Endothelial cell of umbilical vein (primary cell): Measurements from ENCODE around the gene ABCA9. TPM values are rescaled to one million over a fixed set of nuclear protein-coding genes. Genes with fewer than 3 reads are reported as not detected.

Source experiments
- BruUV-seq: library from RNA; stranded (reverse); fragments of 400-500 nt; replicated peaks from 2 replicates; lab custom pipeline; 2021; lab: Mats Ljungman, UMichigan
- CTCF ChIA-PET: fragments of 300-600, 350-600 bp; sonication (Branson Sonifier 250); formaldehyde crosslinking; loops from one replicate; lab custom pipeline; 2021; ENCODE audit warnings: antibody characterized with exemption, inconsistent platforms; lab: Charles Lee
- POLR2A ChIA-PET: fragments of 300-600, 350-600 bp; sonication (Branson Sonifier 250); formaldehyde crosslinking; loops from one replicate; lab custom pipeline; 2021; ENCODE audit warnings: antibody characterized with exemption, inconsistent platforms; lab: Charles Lee
- DNase-seq: peaks from one replicate; pipeline ENCODE4 v3.0.0-alpha.2; 2011; ENCODE audit warnings: low read depth, low spot score
- FAIRE-seq: peaks from 2 replicates; lab custom pipeline; 2011; peaks lifted over from hg19 to GRCh38; lab: Jason Lieb, UNC
- H2AFZ ChIP-seq: 2 replicates; pipeline ENCODE4 v1.6.0; 2012; ENCODE audit warnings: low read depth, low read length, control low read depth, inconsistent platforms
- H3K27ac ChIP-seq: 2 replicates; pipeline ENCODE4 v1.5.1; 2011; ENCODE audit warnings: low read depth, mild to moderate bottlenecking, control low read depth, low read length, moderate library complexity; ENCODE audit not compliant: insufficient read depth
- H3K27me3 ChIP-seq, 2 experiments: 2 replicates each; pipeline versions ENCODE4 v1.6.0 to v1.6.1; 2011; ENCODE audit warnings: low read length in 2 of 2, mixed read lengths in 1 of 2; ENCODE audit not compliant: control insufficient read depth in 2 of 2, insufficient read depth in 2 of 2
- H3K36me3 ChIP-seq, 2 experiments: 2 replicates in 1 of 2; 3 replicates in 1 of 2; pipeline ENCODE4 v1.5.1; 2011; ENCODE audit warnings: low read length in 2 of 2, mild to moderate bottlenecking in 1 of 2, moderate library complexity in 1 of 2; ENCODE audit not compliant: control insufficient read depth in 2 of 2, insufficient read depth in 2 of 2; ENCODE audit errors: extremely low read depth in 1 of 2
- H3K4me1 ChIP-seq: 3 replicates; pipeline ENCODE4 v1.5.1; 2011; ENCODE audit warnings: mild to moderate bottlenecking, low read length; ENCODE audit not compliant: control insufficient read depth, insufficient read depth; ENCODE audit errors: extremely low read depth
- H3K4me2 ChIP-seq: 2 replicates; pipeline ENCODE4 v1.6.1; 2011; ENCODE audit warnings: low read length, control low read depth, mixed read lengths; ENCODE audit not compliant: insufficient read depth
- H3K4me3 ChIP-seq, 3 experiments: fragments of 200-600 bp in 1 of 3; sonication (generic), shearing (Covaris generic) in 1 of 3; replicated peaks in 1 of 3; 2 replicates each; pipeline ENCODE4 v1.5.1; 2011 to 2016; ENCODE audit warnings: control low read depth in 3 of 3, low read length in 3 of 3, mild to moderate bottlenecking in 2 of 3, inconsistent platforms in 1 of 3, low read depth in 1 of 3, moderate library complexity in 1 of 3; ENCODE audit not compliant: insufficient read depth in 1 of 3
- H3K79me2 ChIP-seq: 2 replicates; pipeline ENCODE4 v1.6.0; 2012; ENCODE audit warnings: low read length, inconsistent platforms; ENCODE audit not compliant: control insufficient read depth, insufficient read depth
- H3K9ac ChIP-seq: replicated peaks from 2 replicates; pipeline ENCODE3; 2011; ENCODE audit warnings: low read length, control low read depth; ENCODE audit not compliant: insufficient read depth; ENCODE audit errors: extremely low read depth
- H3K9me1 ChIP-seq: replicated peaks from 3 replicates; pipeline ENCODE4 v1.6.0; 2011; ENCODE audit warnings: mild to moderate bottlenecking, low read length; ENCODE audit not compliant: control insufficient read depth, insufficient read depth; ENCODE audit errors: extremely low read depth
- H3K9me3 ChIP-seq: replicated peaks from 2 replicates; pipeline ENCODE4 v1.5.1; 2012; ENCODE audit warnings: low read length, inconsistent platforms; ENCODE audit not compliant: control insufficient read depth, insufficient read depth
- H4K20me1 ChIP-seq: replicated peaks from 2 replicates; pipeline ENCODE3; 2011; ENCODE audit warnings: mild to moderate bottlenecking, low read length; ENCODE audit not compliant: control insufficient read depth, insufficient read depth; ENCODE audit errors: extremely low read depth
- EZH2 ChIP-seq: IDR thresholded peaks from 2 replicates; pipeline ENCODE4 v1.6.1; 2012; ENCODE audit warnings: borderline replicate concordance, low read depth, mild to moderate bottlenecking, moderate library complexity, low read length, inconsistent platforms; ENCODE audit not compliant: severe bottlenecking
- FOS ChIP-seq: IDR thresholded peaks from 2 replicates; pipeline ENCODE4 v1.6.1; 2011; ENCODE audit warnings: mild to moderate bottlenecking, low read length, moderate library complexity, borderline replicate concordance; ENCODE audit not compliant: insufficient read depth
- GATA2 ChIP-seq: IDR thresholded peaks from 2 replicates; pipeline ENCODE4 v1.7.0; 2011; ENCODE audit warnings: low read depth, mild to moderate bottlenecking, moderate library complexity, mixed read lengths, low read length; ENCODE audit not compliant: insufficient read length, insufficient read depth
- JUN ChIP-seq: IDR thresholded peaks from 2 replicates; pipeline ENCODE4 v1.6.1; 2011; ENCODE audit warnings: borderline replicate concordance, low read depth; ENCODE audit not compliant: insufficient read length, insufficient read depth
- MYC ChIP-seq: IDR thresholded peaks from one replicate; pipeline ENCODE4 v1.6.1; 2011; ENCODE audit warnings: mild to moderate bottlenecking, low read depth, low read length
- POLR2A ChIP-seq: IDR thresholded peaks from 2 replicates; pipeline ENCODE4 v1.6.1; 2012; ENCODE audit warnings: low read depth, mild to moderate bottlenecking, control low read depth, low read length
- POLR2AphosphoS5 ChIP-seq: IDR thresholded peaks from 2 replicates; pipeline ENCODE4 v1.6.1; 2012; ENCODE audit warnings: low read depth, mild to moderate bottlenecking, control low read depth, low read length, moderate library complexity; ENCODE audit not compliant: insufficient read depth
- dilution Hi-C: fragments of 300-500 bp; cut with MboI; formaldehyde crosslinking; loops from one replicate; pipeline ENCODE4 v1.15.0; 2019; ENCODE audit warnings: low sequenced_read_pairs; ENCODE audit not compliant: extremely low pct_ligation_motif_present
- intact Hi-C: fragments of 100-400 bp; cut with micrococcal nuclease; formaldehyde crosslinking; loops from one replicate; pipeline ENCODE4 v1.10.0; 2022
- polyA plus RNA-seq, 4 experiments: library from polyadenylated mRNA; depleted of rRNA in 3 of 4; stranded (reverse) in 3 of 4; unstranded in 1 of 4; fragments of >200 nt; gene quantifications; 2 replicates each; pipeline versions ENCODE4 v1.2.1 to v1.2.3, GENCODE V29; 2011 to 2012; ENCODE audit warnings: missing spikeins in 1 of 4
- total RNA-seq: library from RNA; stranded (reverse); gene quantifications from 2 replicates; pipeline ENCODE4 v1.2.3, GENCODE V29; 2021
- TF ChIP-seq, protein P1 (sequence below): IDR thresholded peaks from 2 replicates; pipeline ENCODE4 v1.6.1; 2011; ENCODE audit not compliant: insufficient read depth, insufficient read length
- TF ChIP-seq, protein P2 (sequence below), 2 donors: IDR thresholded peaks; 1 replicate in 1 of 2; 2 replicates in 1 of 2; pipeline ENCODE4 v1.5.1; 2011; ENCODE audit warnings: low read length in 2 of 2, mild to moderate bottlenecking in 2 of 2, moderate library complexity in 2 of 2, control low read depth in 1 of 2, inconsistent platforms in 1 of 2, low read depth in 1 of 2; ENCODE audit not compliant: insufficient read depth in 1 of 2; ENCODE audit errors: extremely low read depth in 1 of 2

The ABCA9 gene
- total and polyA plus RNA-seq, 2 donors (not counting 3 experiments of a cell fraction or from before 2014, with no cell fraction given), result 2.7 to 7.7 TPM

DNA sequence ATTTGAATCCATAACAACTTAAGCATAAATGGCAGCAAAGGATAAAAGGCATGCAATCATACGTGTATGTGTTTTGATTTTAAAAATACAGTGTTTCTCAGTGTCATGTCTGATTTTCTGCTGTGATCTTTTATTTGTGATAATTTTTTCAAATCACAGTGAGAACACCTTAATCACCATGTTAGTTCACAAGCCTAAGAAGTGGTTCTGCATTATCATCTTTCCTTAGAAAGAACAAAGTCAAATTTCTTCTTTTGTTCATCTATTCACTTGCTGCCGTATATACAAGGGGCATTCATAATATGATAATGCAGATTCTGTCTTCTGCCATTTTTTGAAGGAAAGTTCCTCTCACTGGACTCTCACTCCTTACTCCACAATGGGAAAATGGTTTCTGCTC lies 33.3 kb upstream of the ABCA9 start:
- Histone ChIP-seq H3K9me1 (no peaks in the 10 kb centered on the region), H3K27me3 (no peaks in the 10 kb centered on the region), H3K79me2 (no peaks in the 10 kb centered on the region), H3K4me1 (peaks cover 11% of the 10 kb centered on the region), H2AFZ (peak overlapping the region; percentile 13), H3K4me2 (no peak overlapping the region), H3K9ac (no peak overlapping the region), H3K9me3 (no peaks in the 10 kb centered on the region), H3K4me3 (no peak overlapping the region), H3K27ac (no peak overlapping the region), H4K20me1 (no peaks in the 10 kb centered on the region), H3K36me3 (peaks cover 0 to 4% of the 10 kb centered on the region in 2 experiments)
- dilution Hi-C loops (no loop called here), intact Hi-C loops (loop anchor here (1.0 kb wide), 1 partner anchor 47 kb away; no protein-coding TSS in a partner anchor)
- DNase-seq (peak; percentile 26), FAIRE-seq (no peak)
- TF ChIP-seq FOS (no peak), POLR2AphosphoS5 (no peak), EZH2 (no peak), GATA2 (no peak), MYC (no peak), JUN (no peak), POLR2A (no peak)
- TF ChIP-seq, protein P1, sequence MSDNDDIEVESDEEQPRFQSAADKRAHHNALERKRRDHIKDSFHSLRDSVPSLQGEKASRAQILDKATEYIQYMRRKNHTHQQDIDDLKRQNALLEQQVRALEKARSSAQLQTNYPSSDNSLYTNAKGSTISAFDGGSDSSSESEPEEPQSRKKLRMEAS, result no peak
- TF ChIP-seq, protein P2, sequence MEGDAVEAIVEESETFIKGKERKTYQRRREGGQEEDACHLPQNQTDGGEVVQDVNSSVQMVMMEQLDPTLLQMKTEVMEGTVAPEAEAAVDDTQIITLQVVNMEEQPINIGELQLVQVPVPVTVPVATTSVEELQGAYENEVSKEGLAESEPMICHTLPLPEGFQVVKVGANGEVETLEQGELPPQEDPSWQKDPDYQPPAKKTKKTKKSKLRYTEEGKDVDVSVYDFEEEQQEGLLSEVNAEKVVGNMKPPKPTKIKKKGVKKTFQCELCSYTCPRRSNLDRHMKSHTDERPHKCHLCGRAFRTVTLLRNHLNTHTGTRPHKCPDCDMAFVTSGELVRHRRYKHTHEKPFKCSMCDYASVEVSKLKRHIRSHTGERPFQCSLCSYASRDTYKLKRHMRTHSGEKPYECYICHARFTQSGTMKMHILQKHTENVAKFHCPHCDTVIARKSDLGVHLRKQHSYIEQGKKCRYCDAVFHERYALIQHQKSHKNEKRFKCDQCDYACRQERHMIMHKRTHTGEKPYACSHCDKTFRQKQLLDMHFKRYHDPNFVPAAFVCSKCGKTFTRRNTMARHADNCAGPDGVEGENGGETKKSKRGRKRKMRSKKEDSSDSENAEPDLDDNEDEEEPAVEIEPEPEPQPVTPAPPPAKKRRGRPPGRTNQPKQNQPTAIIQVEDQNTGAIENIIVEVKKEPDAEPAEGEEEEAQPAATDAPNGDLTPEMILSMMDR (IDR thresholded peaks at IDR 0.05; ENCODE audit: extremely low read depth in 1 of 2, insufficient read depth in 1 of 2, low read depth in 1 of 2, low read length in 2 of 2), result no peak
- CTCF ChIA-PET, result interaction anchor here (1.4 kb wide), 1 partner anchor 9 kb away, joined by 4 read pairs; no protein-coding TSS in a partner anchor
- BruUV-seq, result no TSS peak
- POLR2A ChIA-PET, result no interaction called here
